SJCRH30 (cell line): Measurements from ENCODE around the gene DCLRE1A. TPM values are rescaled to one million over a fixed set of nuclear protein-coding genes. Genes with fewer than 3 reads are reported as not detected.

Source experiments
- DNase-seq, 2 experiments: peaks; one replicate each; pipeline ENCODE4 v3.0.0-alpha.2; 2015 to 2020
- H3K27ac ChIP-seq: fragments of 250-450 bp; sonication (Bioruptor Pico); 2 replicates; pipeline ENCODE4 v1.5.1; 2020; ENCODE audit warnings: mild to moderate bottlenecking, moderate library complexity
- H3K27me3 ChIP-seq: fragments of 250-450 bp; sonication (Bioruptor Pico); 2 replicates; pipeline ENCODE4 v1.5.1; 2020; ENCODE audit warnings: mild to moderate bottlenecking, moderate library complexity
- H3K36me3 ChIP-seq: fragments of 250-450 bp; sonication (Bioruptor Pico); 2 replicates; pipeline ENCODE4 v1.5.1; 2020; ENCODE audit warnings: mild to moderate bottlenecking, moderate library complexity
- H3K4me1 ChIP-seq: fragments of 250-450 bp; sonication (Bioruptor Pico); 2 replicates; pipeline ENCODE4 v1.5.1; 2020; ENCODE audit warnings: mild to moderate bottlenecking, moderate library complexity
- H3K4me3 ChIP-seq: fragments of 250-450 bp; sonication (Bioruptor Pico); 2 replicates; pipeline ENCODE4 v1.5.1; 2020; ENCODE audit warnings: mild to moderate bottlenecking, moderate library complexity
- H3K9me3 ChIP-seq: fragments of 250-450 bp; sonication (Bioruptor Pico); replicated peaks from 2 replicates; pipeline ENCODE4 v1.5.1; 2020; ENCODE audit warnings: mild to moderate bottlenecking, moderate library complexity
- total RNA-seq: library from RNA; depleted of rRNA; stranded (reverse); fragments of >200 nt; shearing (Covaris generic); gene quantifications from 2 replicates; pipeline ENCODE4 v1.2.3, GENCODE V29; 2014; rRNA removed

DCLRE1A gene
- 16.7 and 19.7 TPM in 2 replicates for total RNA-seq

DNA sequence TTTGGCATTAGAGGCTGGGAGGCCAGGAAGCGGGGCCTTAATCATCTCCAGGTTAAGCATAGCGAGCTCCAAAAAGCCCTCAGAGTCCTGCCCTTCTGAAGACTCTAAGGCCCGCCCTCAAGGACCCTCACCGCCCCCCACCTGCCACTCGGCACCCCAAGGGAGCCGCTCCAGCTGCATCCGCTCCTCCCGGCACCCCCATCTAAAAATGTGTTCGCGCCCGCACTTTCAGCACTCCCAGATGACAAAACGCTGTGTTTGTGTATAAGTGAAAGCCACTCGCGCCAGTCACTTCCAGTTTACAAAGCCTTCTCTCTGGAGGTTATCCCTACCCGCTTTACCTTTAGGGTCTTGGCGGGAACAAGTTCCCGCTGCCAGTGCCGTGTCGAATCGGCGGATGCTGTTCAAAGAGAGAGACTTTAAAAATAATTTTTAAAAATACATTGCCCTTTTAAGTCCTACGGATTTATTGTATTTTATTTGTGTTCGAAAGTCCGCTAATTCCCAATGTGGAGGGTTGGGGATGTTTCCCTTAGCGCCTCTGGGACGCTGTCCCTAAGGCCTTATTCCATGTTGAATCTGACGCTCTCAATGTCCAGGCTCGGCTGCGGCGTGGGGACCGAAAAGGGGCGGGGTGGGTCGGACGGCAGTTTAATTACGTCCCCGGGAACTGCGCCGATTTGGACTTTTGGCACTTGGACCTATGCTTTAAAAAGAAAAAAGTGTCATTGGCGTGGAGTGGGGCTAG lies at the start of gene DCLRE1A, which contains the start of gene NHLRC2:
Gene DCLRE1A (minus strand): TSS at position 70 of the 748 bp plus-strand sequence. CDS start 900 bp downstream, outside the sequence.
Gene NHLRC2 (plus strand): TSS at position 649 of the 748 bp plus-strand sequence. CDS start 212 bp downstream, outside the sequence.
- Histone ChIP-seq H3K4me1 (peaks cover 6% of the 10 kb centered on the region; the same call in 1 of the 2 replicates), H3K9me3 (no peaks in the 10 kb centered on the region)

DNA sequence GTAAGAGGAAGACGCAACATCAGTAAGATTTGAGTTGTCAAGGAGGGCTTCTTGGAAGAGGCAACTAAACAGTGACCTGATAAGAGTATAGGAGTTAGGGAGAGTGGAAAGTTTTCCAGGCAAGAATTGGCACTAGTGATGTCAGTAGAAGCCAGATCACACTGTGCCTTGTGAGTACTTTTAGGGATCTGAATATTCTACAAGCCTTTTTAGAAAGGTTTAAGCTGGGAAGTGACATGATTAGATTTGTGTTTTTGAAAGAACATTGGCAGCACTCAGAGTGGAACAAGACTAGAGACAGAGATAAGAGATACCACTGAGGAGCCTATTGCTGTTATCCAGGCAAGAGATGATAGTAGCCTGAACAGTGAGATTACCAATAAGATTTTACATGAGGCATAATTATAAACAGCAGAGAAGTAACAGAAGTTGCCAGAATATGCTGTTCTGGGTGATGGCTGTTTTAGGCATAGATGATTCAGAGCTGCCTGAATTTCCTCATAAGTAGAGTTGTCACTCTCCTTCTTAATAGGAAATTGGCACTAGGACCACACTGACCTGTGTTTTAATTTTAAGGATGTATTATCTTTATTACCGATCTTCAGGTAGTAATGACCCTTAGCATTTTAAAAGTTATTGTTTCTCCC lies 46.2 kb upstream of the DCLRE1A start:
- no peak overlapping the region for H3K27ac ChIP-seq
- H3K27me3 ChIP-seq: no peaks in the 10 kb centered on the region
- H3K4me3 ChIP-seq: no peak overlapping the region
- no peak for DNase-seq
- peaks cover 21% of the 10 kb centered on the region for H3K36me3 ChIP-seq
- H3K9me3 ChIP-seq: no peaks in the 10 kb centered on the region
- H3K4me1 ChIP-seq: peaks cover 4% of the 10 kb centered on the region; the same call in 1 of the 2 replicates

More for the DNA sequence above, at the start of gene DCLRE1A, which contains the start of gene NHLRC2:
- Histone ChIP-seq H3K4me3 (peak within 1 kb of the TSS; percentile 95), H3K27me3 (no peaks in the 10 kb centered on the region), H3K27ac (peak within 1 kb of the TSS; percentile 95), H3K36me3 (peaks cover 9% of the 10 kb centered on the region)
- peak; percentile 82 to 89 for DNase-seq

DNA sequence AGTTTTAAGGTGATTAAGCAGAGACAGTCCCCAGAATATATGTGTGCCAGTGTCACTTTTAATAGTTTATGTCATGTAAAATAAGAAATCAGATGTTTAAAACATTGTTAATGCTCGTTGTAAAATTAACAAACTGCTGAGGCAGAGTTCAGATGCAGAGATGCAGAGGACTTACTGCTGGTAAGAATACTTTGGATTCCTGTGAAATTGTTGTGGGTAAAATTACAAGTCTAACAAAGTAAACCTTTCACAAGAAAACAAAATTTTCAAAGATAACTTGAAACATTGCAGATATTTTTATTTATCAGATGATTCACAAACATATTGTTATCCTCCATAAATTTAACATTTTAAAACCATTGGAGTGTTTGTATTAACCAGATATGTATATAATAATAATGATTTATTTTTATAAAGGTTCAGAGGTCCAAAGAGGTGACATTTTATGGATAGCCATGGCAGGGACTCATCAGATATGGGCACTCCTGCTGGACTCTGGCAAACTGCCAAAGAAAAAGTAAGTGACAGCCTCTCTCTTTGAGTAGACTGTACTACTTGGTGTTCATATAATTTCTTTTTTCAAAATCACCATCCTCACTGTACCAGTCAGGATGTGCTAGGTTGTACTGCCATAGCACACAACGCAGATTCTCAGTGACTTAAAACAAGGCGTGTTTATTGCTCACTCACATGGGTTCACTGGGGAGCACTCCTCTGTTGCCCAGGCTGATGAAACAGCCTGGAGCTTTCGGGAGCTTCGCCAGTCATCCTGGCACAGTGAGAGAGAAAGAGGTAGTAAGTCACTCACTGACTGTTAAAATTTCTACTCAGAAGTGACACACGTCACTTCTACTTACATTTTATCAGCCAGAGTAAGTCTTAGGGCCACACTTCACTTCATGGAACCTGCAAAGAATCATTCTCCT lies 44.1 kb upstream of the DCLRE1A start:
- Histone ChIP-seq H3K36me3 (peaks cover 9% of the 10 kb centered on the region; the same call in 1 of the 2 replicates), H3K27ac (no peak overlapping the region)
- no peak for DNase-seq

DNA sequence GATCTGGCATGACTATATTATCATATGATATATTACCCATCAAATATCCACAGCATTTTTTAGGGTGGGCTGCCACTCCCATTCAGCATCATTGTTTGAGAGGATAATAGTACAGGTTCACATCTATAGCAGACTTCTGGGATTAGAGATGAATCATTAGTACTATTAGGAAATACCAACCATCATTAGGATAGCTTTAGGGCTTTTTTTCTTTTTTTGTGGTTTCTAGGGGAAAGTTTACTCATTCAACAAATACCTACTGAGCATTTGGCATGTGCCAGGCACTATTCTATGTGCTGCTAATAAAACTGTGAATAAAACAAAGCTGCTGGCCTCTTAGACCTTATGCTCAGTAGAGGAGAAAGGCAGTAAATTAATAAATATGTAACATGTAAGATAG lies 41.1 kb upstream of the DCLRE1A start:
- Histone ChIP-seq H3K9me3 (0 out of 2 replicates have a peak, but pooled peaks cover 2% of the 10 kb centered on the region), H3K4me1 (no peaks in the 10 kb centered on the region), H3K27ac (no peak overlapping the region), H3K27me3 (no peaks in the 10 kb centered on the region), H3K36me3 (peaks cover 10% of the 10 kb centered on the region), H3K4me3 (no peak overlapping the region)
- DNase-seq: no peak

More for the DNA sequence above, 44.1 kb upstream of the DCLRE1A start:
- no peaks in the 10 kb centered on the region for H3K4me1 ChIP-seq
- H3K9me3 ChIP-seq: no peaks in the 10 kb centered on the region
- no peaks in the 10 kb centered on the region for H3K27me3 ChIP-seq
- H3K4me3 ChIP-seq: no peak overlapping the region

DNA sequence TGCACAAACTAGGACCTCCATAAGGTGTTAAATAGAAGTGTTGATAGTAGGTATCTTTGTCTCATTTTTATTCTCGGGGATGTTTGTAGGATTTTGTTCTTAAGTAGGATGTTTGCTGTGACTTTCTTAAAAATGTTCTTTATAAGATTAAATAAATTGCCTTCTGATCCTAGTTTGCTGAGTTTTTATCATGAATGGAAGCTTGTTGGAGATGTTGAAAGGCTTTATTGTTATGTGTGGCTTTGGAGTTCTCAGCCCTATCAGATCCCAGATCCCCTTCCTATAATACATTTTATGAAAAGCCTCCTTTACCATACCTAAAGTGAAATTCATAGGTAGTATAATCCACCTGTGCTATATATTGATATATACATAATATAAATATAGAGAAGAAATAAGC lies 40.7 kb upstream of the DCLRE1A start:
- H3K36me3 ChIP-seq: peaks cover 10% of the 10 kb centered on the region
- H3K4me1 ChIP-seq: no peaks in the 10 kb centered on the region
- H3K27ac ChIP-seq: no peak overlapping the region
- 0 out of 2 replicates have a peak, but pooled peaks cover 2% of the 10 kb centered on the region for H3K9me3 ChIP-seq
- no peak for DNase-seq
- no peaks in the 10 kb centered on the region for H3K27me3 ChIP-seq
- H3K4me3 ChIP-seq: no peak overlapping the region

DNA sequence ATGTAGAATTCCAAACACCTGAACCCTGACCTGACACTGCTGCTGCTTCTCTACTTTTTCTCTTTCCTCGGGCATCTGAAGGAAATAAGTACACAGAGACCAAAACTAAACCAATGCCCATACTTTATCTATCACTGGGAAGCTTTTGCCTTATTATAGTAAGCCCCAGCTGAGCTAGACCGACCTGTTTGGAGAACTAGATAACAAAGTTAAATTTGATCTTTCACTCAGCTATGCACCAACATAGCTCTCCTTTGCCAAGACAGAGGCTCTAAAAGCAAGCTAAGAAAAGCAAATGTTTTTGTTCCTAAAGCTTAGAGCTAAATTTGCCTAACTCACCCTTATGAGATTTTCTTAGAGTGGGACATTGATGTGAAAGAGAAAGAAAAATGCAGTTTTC lies 39.7 kb upstream of the DCLRE1A start:
- Histone ChIP-seq H3K27me3 (no peaks in the 10 kb centered on the region), H3K4me3 (no peak overlapping the region), H3K4me1 (no peaks in the 10 kb centered on the region), H3K36me3 (peaks cover 10% of the 10 kb centered on the region), H3K27ac (no peak overlapping the region), H3K9me3 (0 out of 2 replicates have a peak, but pooled peaks cover 2% of the 10 kb centered on the region)
- DNase-seq: no peak

DNA sequence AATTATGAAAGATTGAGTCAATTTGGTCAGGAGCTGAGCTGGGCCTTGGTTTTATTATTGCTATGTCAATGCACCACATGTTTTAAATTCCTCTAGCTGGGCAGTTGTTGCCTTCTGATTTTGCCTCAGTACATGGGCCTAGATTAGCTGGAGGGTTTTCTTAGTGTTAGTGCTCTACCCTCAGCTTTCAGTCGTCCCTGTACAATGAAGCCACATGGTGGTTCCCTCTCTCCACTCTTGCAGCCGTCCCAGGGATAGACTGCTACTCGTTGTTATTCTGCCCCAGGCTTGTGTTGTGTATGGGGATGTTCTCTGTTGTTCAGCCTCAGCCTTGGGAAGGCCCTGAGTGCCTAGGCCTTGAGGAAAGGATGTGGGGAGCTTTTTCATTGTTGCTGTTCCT lies 37.6 kb upstream of the DCLRE1A start:
- no peak overlapping the region for H3K27ac ChIP-seq
- no peak for DNase-seq
- no peak overlapping the region for H3K4me3 ChIP-seq
- H3K4me1 ChIP-seq: no peaks in the 10 kb centered on the region
- peaks cover 13% of the 10 kb centered on the region for H3K36me3 ChIP-seq
- H3K27me3 ChIP-seq: no peaks in the 10 kb centered on the region
- H3K9me3 ChIP-seq: 0 out of 2 replicates have a peak, but pooled peaks cover 2% of the 10 kb centered on the region

DNA sequence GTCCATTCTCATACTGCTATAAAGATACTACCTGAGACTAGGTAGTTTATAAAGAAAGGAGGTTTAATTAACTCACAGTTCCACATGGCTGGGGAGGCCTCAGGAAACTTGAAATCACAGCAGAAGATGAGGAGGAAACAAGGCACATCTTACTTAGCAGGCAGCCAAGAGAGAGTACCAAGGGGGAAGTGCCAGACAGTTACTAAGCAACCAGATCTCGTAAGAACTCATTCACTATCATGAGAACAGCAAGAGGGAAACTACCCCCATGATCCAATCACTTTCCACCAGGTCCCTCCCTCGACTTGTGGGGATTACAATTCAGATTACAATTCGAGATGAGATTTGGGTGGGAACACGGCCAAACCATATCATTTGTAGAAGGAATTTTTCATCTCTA lies 36.9 kb upstream of the DCLRE1A start:
- H3K4me3 ChIP-seq: no peak overlapping the region
- no peaks in the 10 kb centered on the region for H3K27me3 ChIP-seq

DNA sequence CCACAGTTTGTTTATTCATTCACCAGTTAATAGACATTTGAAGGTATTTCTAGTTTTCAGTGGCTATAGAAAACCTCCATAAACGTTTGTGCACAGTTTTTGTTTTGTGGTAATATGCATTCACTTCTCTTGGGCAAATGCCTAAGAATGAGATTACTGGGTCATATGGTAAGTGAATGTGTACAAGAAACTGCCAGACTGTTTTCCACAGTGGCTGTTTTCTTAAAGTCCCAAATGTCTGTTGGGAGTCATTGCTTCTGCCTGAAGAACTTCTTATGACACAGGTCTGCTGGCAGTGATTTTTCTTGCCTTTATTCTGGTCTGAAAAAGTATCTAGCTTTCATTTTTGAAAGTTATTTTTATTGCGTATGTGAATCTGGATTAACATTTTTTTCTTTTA lies 36.0 kb upstream of the DCLRE1A start:
- no peak for DNase-seq
- no peak overlapping the region for H3K4me3 ChIP-seq
- H3K36me3 ChIP-seq: peaks cover 27% of the 10 kb centered on the region
- no peaks in the 10 kb centered on the region for H3K27me3 ChIP-seq
- H3K27ac ChIP-seq: no peak overlapping the region
- H3K4me1 ChIP-seq: no peaks in the 10 kb centered on the region
- 0 out of 2 replicates have a peak, but pooled peaks cover 2% of the 10 kb centered on the region for H3K9me3 ChIP-seq

More for the DNA sequence above, 36.9 kb upstream of the DCLRE1A start:
- DNase-seq: no peak
- H3K36me3 ChIP-seq: peaks cover 18% of the 10 kb centered on the region
- no peaks in the 10 kb centered on the region for H3K4me1 ChIP-seq
- H3K9me3 ChIP-seq: 0 out of 2 replicates have a peak, but pooled peaks cover 2% of the 10 kb centered on the region
- H3K27ac ChIP-seq: no peak overlapping the region

DNA sequence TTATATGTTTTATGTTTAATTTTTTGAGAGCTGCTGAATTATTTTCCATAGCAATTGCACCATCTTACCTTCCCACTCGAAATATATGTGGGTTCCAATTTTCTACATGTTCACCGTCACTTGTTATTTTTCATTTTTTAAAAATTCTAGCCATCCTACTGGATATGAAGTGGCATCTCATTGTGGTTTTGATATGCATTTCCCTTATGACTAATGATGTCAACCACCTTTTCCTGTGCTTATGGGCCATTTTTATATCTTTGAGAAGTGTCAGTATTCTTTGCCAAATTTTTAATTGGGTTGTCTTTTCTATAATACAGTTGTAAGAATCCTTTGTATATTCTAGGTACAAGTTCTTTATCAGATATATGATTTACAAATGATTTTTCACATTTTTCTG lies 28.4 kb upstream of the DCLRE1A start:
- DNase-seq: no peak
- no peaks in the 10 kb centered on the region for H3K27me3 ChIP-seq
- no peak overlapping the region for H3K4me3 ChIP-seq
- H3K4me1 ChIP-seq: no peaks in the 10 kb centered on the region
- H3K27ac ChIP-seq: no peak overlapping the region
- peaks cover 29% of the 10 kb centered on the region for H3K36me3 ChIP-seq
- no peaks in the 10 kb centered on the region for H3K9me3 ChIP-seq

DNA sequence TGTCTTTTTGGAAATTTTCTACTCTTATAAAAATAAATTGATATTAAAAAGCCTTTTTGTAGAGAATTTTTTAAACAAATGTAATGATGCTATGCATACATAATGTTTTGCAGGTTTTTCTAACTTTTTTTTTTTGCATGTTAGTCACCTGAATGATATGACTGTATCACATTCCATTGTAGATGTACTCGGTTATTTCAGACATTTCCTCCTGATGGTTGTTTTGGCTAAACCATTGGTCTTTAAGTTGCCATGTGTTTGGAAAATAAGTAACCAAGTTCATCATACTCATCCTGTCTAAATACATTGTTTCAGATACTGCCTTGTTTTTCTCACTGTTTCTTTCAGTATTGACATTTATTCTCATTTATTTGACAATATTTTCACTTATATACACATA lies 26.4 kb upstream of the DCLRE1A start:
- no peak overlapping the region for H3K4me3 ChIP-seq
- peaks cover 18% of the 10 kb centered on the region for H3K36me3 ChIP-seq
- no peak overlapping the region for H3K27ac ChIP-seq
- H3K4me1 ChIP-seq: no peaks in the 10 kb centered on the region
- H3K27me3 ChIP-seq: no peaks in the 10 kb centered on the region
- H3K9me3 ChIP-seq: no peaks in the 10 kb centered on the region
- DNase-seq: no peak

DNA sequence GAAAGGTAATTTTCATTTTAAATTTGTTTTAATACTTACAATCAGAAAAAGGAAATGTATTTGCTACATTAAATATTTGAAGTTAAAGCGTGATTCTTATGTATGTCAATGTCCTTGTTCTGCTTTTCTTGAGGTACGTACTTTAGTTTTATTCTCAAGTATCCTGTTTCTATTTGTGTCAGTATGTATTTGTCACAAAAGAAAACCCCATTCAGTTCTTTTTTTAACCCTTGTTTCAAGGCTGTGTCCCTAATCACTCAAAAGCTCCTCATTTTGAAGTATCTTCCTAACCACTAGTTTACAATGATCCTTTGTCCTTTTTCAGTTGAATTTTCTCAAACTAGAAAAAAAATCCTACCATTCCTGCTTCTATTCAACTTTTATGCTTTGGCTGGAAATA lies 25.8 kb upstream of the DCLRE1A start:
- no peak for DNase-seq

DNA sequence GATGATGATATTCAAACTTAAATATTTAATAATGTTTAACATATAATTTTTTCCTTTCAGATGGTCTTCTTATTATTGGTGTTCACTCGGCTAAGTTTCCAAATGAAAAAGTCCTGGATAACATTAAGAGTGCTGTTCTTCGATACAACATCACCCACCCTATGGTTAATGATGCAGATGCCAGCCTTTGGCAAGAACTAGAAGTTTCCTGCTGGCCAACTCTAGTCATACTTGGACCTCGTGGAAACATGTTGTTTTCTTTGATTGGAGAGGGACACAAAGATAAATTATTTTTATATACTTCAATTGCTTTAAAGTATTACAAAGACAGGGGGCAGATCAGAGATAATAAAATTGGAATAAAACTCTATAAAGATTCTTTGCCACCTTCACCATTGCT lies 22.6 kb upstream of the DCLRE1A start:
- H3K4me3 ChIP-seq: no peak overlapping the region
- no peaks in the 10 kb centered on the region for H3K27me3 ChIP-seq
- peaks cover 15% of the 10 kb centered on the region for H3K36me3 ChIP-seq
- no peak for DNase-seq
- no peaks in the 10 kb centered on the region; the same call in none of the 2 replicates for H3K9me3 ChIP-seq
- H3K4me1 ChIP-seq: no peaks in the 10 kb centered on the region
- H3K27ac ChIP-seq: no peak overlapping the region

More for the DNA sequence above, 25.8 kb upstream of the DCLRE1A start:
- Histone ChIP-seq H3K27me3 (no peaks in the 10 kb centered on the region), H3K36me3 (peaks cover 13% of the 10 kb centered on the region), H3K4me3 (no peak overlapping the region), H3K27ac (no peak overlapping the region), H3K9me3 (no peaks in the 10 kb centered on the region), H3K4me1 (no peaks in the 10 kb centered on the region)

DNA sequence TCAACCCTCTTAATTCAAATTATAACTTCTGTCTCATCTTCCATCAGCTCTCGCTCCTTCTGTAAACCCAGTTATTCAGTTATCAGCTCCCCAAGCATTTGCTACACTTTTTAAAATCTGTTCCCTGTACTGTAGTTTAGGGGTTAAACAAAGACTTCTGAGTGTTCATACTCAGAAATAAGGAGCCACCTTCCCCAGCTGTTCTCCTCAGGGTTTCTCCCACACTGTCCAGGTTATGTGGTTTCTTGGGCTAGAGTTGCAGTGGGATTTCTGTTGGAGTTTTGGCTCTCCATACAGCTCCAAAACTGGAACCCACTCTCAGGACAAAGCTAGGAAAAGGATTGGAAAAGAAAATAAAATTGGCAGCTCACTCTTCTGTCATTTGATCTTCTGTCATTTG lies 21.3 kb upstream of the DCLRE1A start:
- Histone ChIP-seq H3K4me1 (no peaks in the 10 kb centered on the region), H3K36me3 (peaks cover 13% of the 10 kb centered on the region), H3K27me3 (no peaks in the 10 kb centered on the region), H3K9me3 (no peaks in the 10 kb centered on the region; the same call in none of the 2 replicates), H3K4me3 (no peak overlapping the region), H3K27ac (no peak overlapping the region)
- DNase-seq: no peak
